IMR-90 (cell line): ENCODE results near the gene CTPS2. TPM values are rescaled to one million over a fixed set of nuclear protein-coding genes. Genes with fewer than 3 reads are reported as not detected.

Experiments
- ATAC-seq: fragments of 200-7000 bp; cut with Tn5 transposase; 2 replicates; pipeline ENCODE4 v1.9.1; 2020; ENCODE audit warnings: low read depth, mild to moderate bottlenecking, moderate library complexity
- BruUV-seq: library from RNA; stranded (reverse); fragments of 400-500 nt; replicated peaks from 2 replicates; lab custom pipeline; 2021; lab: Mats Ljungman, UMichigan
- CTCF ChIA-PET: fragments of 300-600 bp; formaldehyde crosslinking; extraction: SDS; loops from one replicate; lab custom pipeline; 2021; ENCODE audit warnings: antibody characterized with exemption; lab: Yijun Ruan, JAX
- POLR2A ChIA-PET: fragments of 300-600 bp; sonication (Branson Sonifier 250); formaldehyde crosslinking; loops from one replicate; lab custom pipeline; 2022; ENCODE audit warnings: antibody characterized with exemption; ENCODE audit not compliant: unreplicated experiment; lab: Charles Lee
- DNase-seq: peaks from one replicate; pipeline ENCODE4 v3.0.0; 2013
- H2AFZ ChIP-seq: replicated peaks from 2 replicates; pipeline ENCODE3; 2013; ENCODE audit warnings: low read length, mild to moderate bottlenecking; ENCODE audit not compliant: poor library complexity
- H2AK5ac ChIP-seq: 2 replicates; pipeline ENCODE4 v1.6.1; 2013; ENCODE audit warnings: low read depth, low read length, inconsistent platforms
- H2AK9ac ChIP-seq: replicated peaks from 2 replicates; pipeline ENCODE3; 2013; ENCODE audit warnings: mild to moderate bottlenecking, low read depth, low read length, moderate library complexity; ENCODE audit not compliant: poor library complexity
- H2BK120ac ChIP-seq: 2 replicates; pipeline ENCODE4 v1.6.1; 2013; ENCODE audit warnings: low read depth, low read length, inconsistent platforms
- H2BK15ac ChIP-seq: 3 replicates; pipeline ENCODE4 v1.6.1; 2013; ENCODE audit warnings: low read depth, low read length, inconsistent platforms
- H2BK20ac ChIP-seq: 2 replicates; pipeline ENCODE4 v1.6.1; 2013; ENCODE audit warnings: low read depth, mild to moderate bottlenecking, inconsistent platforms, low read length, moderate library complexity
- H2BK5ac ChIP-seq: 2 replicates; pipeline ENCODE4 v1.6.1; 2013; ENCODE audit warnings: mild to moderate bottlenecking, low read depth, low read length, inconsistent platforms; ENCODE audit not compliant: poor library complexity, severe bottlenecking
- H3K14ac ChIP-seq: replicated peaks from 2 replicates; pipeline ENCODE4 v1.6.1; 2013; ENCODE audit warnings: low read depth, low read length, inconsistent platforms
- H3K18ac ChIP-seq: 2 replicates; pipeline ENCODE4 v1.6.1; 2013; ENCODE audit warnings: low read depth, low read length, control low read depth
- H3K23ac ChIP-seq: 2 replicates; pipeline ENCODE4 v1.6.1; 2013; ENCODE audit warnings: low read depth, low read length, inconsistent platforms
- H3K27ac ChIP-seq: 2 replicates; pipeline ENCODE4 v1.5.1; 2013; ENCODE audit warnings: mild to moderate bottlenecking, control low read depth, low read length; ENCODE audit not compliant: insufficient read depth
- H3K27me3 ChIP-seq: 2 replicates; pipeline ENCODE4 v1.6.1; 2013; ENCODE audit warnings: low read length; ENCODE audit not compliant: control insufficient read depth, insufficient read depth
- H3K36me3 ChIP-seq: 2 replicates; pipeline ENCODE4 v1.6.1; 2013; ENCODE audit warnings: low read length, mixed read lengths; ENCODE audit not compliant: control insufficient read depth, insufficient read depth
- H3K4ac ChIP-seq: 2 replicates; pipeline ENCODE4 v1.6.1; 2013; ENCODE audit warnings: low read depth, low read length, inconsistent platforms
- H3K4me1 ChIP-seq: 2 replicates; pipeline ENCODE4 v1.6.1; 2013; ENCODE audit warnings: low read length, mixed read lengths; ENCODE audit not compliant: control insufficient read depth, insufficient read depth
- H3K4me2 ChIP-seq: 2 replicates; pipeline ENCODE4 v1.6.1; 2013; ENCODE audit warnings: low read depth, mild to moderate bottlenecking, control low read depth, low read length, moderate library complexity
- H3K4me3 ChIP-seq: 2 replicates; pipeline ENCODE4 v1.5.1; 2013; ENCODE audit warnings: low read depth, mild to moderate bottlenecking, control low read depth, low read length, moderate library complexity; ENCODE audit not compliant: insufficient read depth
- H3K56ac ChIP-seq: 2 replicates; pipeline ENCODE4 v1.6.1; 2013; ENCODE audit warnings: low read length, inconsistent platforms; ENCODE audit not compliant: insufficient read depth; ENCODE audit errors: extremely low read depth
- H3K79me1 ChIP-seq, 2 experiments: 2 replicates each; pipeline ENCODE4 v1.6.1; 2013; ENCODE audit warnings: low read length in 2 of 2, inconsistent platforms in 1 of 2, low read depth in 1 of 2
- H3K9ac ChIP-seq: 2 replicates; pipeline ENCODE4 v1.6.1; 2013; ENCODE audit warnings: low read depth, low read length, control low read depth
- H3K9me1 ChIP-seq: 2 replicates; pipeline ENCODE4 v1.6.1; 2013; ENCODE audit warnings: low read length, inconsistent platforms; ENCODE audit not compliant: insufficient read depth
- H3K9me3 ChIP-seq: 2 replicates; pipeline ENCODE4 v1.6.1; 2013; ENCODE audit warnings: low read length; ENCODE audit not compliant: control insufficient read depth, insufficient read depth
- H4K20me1 ChIP-seq: 2 replicates; pipeline ENCODE4 v1.6.1; 2013; ENCODE audit warnings: low read length, inconsistent platforms; ENCODE audit not compliant: insufficient read depth
- H4K5ac ChIP-seq: 2 replicates; pipeline ENCODE4 v1.6.1; 2013; ENCODE audit warnings: mild to moderate bottlenecking, low read depth, low read length, control low read depth
- H4K8ac ChIP-seq, 2 experiments: 2 replicates each; pipeline ENCODE4 v1.6.1; 2013; ENCODE audit warnings: low read depth in 2 of 2, low read length in 2 of 2, control low read depth in 1 of 2, inconsistent platforms in 1 of 2
- H4K91ac ChIP-seq: 2 replicates; pipeline ENCODE4 v1.6.1; 2013; ENCODE audit warnings: low read depth, low read length, inconsistent platforms; ENCODE audit not compliant: insufficient read depth
- BHLHE40 ChIP-seq: fragments of 150-350 bp; IDR thresholded peaks from 2 replicates; pipeline ENCODE4 v1.6.1; 2016; ENCODE audit warnings: mild to moderate bottlenecking, low read depth, low read length
- CEBPB ChIP-seq: IDR thresholded peaks from 2 replicates; pipeline ENCODE4 v1.6.1; 2012; ENCODE audit warnings: low read depth, low read length, improper control_type of control experiment
- ELK1 ChIP-seq: fragments of 150-350 bp; IDR thresholded peaks from 2 replicates; pipeline ENCODE4 v1.6.1; 2016; ENCODE audit warnings: low read depth, mild to moderate bottlenecking, low read length, moderate library complexity, borderline replicate concordance
- MAZ ChIP-seq: IDR thresholded peaks from 2 replicates; pipeline ENCODE4 v1.6.1; 2012; ENCODE audit warnings: low read depth, mild to moderate bottlenecking, low read length, improper control_type of control experiment, moderate library complexity, borderline replicate concordance
- MXI1 ChIP-seq: IDR thresholded peaks from 2 replicates; pipeline ENCODE4 v1.6.1; 2012; ENCODE audit warnings: low read depth, mild to moderate bottlenecking, low read length, moderate library complexity, borderline replicate concordance
- NFE2L2 ChIP-seq: fragments of 150-350 bp; IDR thresholded peaks from 2 replicates; pipeline ENCODE4 v1.6.1; 2016; ENCODE audit warnings: low read depth, mild to moderate bottlenecking, low read length
- POLR2A ChIP-seq: IDR thresholded peaks from 2 replicates; pipeline ENCODE4 v1.6.1; 2012; ENCODE audit warnings: mild to moderate bottlenecking, low read depth, low read length
- RCOR1 ChIP-seq: IDR thresholded peaks from 2 replicates; pipeline ENCODE4 v1.6.1; 2012; ENCODE audit warnings: mild to moderate bottlenecking, low read length, improper control_type of control experiment; ENCODE audit not compliant: insufficient replicate concordance
- SMC3 ChIP-seq: fragments of 150-350 bp; IDR thresholded peaks from 2 replicates; pipeline ENCODE4 v1.6.1; 2016; ENCODE audit warnings: low read depth, mild to moderate bottlenecking, antibody characterized with exemption, low read length, moderate library complexity
- WGBS, 2 experiments: methylation state at CpG; one replicate each; pipeline versions ENCODE4 v1.1.5 to v1.1.7; 2013; ENCODE audit warnings: missing lambda C conversion rate in 2 of 2; ENCODE audit not compliant: insufficient read length in 1 of 2; ENCODE audit errors: extremely low coverage in 2 of 2; 5-methylcytosine and 5-hydroxymethylcytosine counted together
- dilution Hi-C: fragments of 300-500 bp; cut with HindIII; formaldehyde crosslinking; loops from one replicate; pipeline ENCODE4 v1.14.3; 2018; ENCODE audit warnings: low sequenced_read_pairs; ENCODE audit not compliant: unreplicated experiment
- in situ Hi-C: fragments of 300-500 bp; cut with MboI; formaldehyde crosslinking; loops from 3 replicates; pipeline ENCODE4 v1.14.3; 2019; ENCODE audit warnings: low sequenced_read_pairs, inconsistent platforms, mixed read lengths
- intact Hi-C: fragments of 100-400 bp; cut with micrococcal nuclease; formaldehyde crosslinking; loops from 2 replicates; pipeline ENCODE4 v1.10.0; 2022
- polyA plus RNA-seq, 3 experiments: library from polyadenylated mRNA; depleted of rRNA; stranded (reverse); fragments of >200 nt; gene quantifications; 2 replicates each; pipeline ENCODE4 v1.2.3, GENCODE V29; 2012; ENCODE audit warnings: low replicate concordance in 1 of 3
- total RNA-seq: library from RNA; depleted of rRNA; stranded (reverse); fragments of >200 nt; gene quantifications from 2 replicates; pipeline ENCODE4 v1.2.3, GENCODE V29; 2012

CTPS2 gene
- total and polyA plus RNA-seq, 2 of the 4 experiments (the other 2 are of a cell fraction) = 6.0 to 13.1 TPM

GRCh38 chrX:16547644-16548043 is 164.8 kb downstream of the CTPS2 start:
- H2AFZ ChIP-seq = no peak overlapping the region
- H4K8ac ChIP-seq = no peak overlapping the region
- H3K4me1 ChIP-seq = no peaks in the 10 kb centered on the region; the same call in 1 of the 2 replicates
- no peak overlapping the region for H3K56ac ChIP-seq
- dilution Hi-C loops (no loop called here), in situ Hi-C loops (no loop called here), intact Hi-C loops (no loop called here)
- no peak overlapping the region for H3K18ac ChIP-seq
- H3K14ac ChIP-seq = no peak overlapping the region
- TF ChIP-seq RCOR1 (no peak), CEBPB (no peak), MXI1 (no peak), ELK1 (no peak), NFE2L2 (no peak), SMC3 (no peak), BHLHE40 (no peak), MAZ (no peak), POLR2A (no peak)
- ATAC-seq = no peak
- H3K4me2 ChIP-seq = no peak overlapping the region
- H3K9me3 ChIP-seq = no peaks in the 10 kb centered on the region
- no peak overlapping the region for H2BK5ac ChIP-seq
- no CpG with 5 or more reads among the region's 1 CpG for WGBS, 2 experiments
- no peak overlapping the region for H3K4ac ChIP-seq
- H2BK20ac ChIP-seq = no peak overlapping the region
- H4K91ac ChIP-seq = no peak overlapping the region
- no peak overlapping the region for H3K27ac ChIP-seq
- H3K9me1 ChIP-seq = no peaks in the 10 kb centered on the region
- no peaks in the 10 kb centered on the region for H3K36me3 ChIP-seq
- no peak for DNase-seq
- ChIA-PET CTCF (no interaction called here), POLR2A (no interaction called here)
- no peak overlapping the region for H2BK120ac ChIP-seq
- H3K4me3 ChIP-seq = no peak overlapping the region
- H3K23ac ChIP-seq = no peak overlapping the region
- H2AK9ac ChIP-seq = no peak overlapping the region
- BruUV-seq = no TSS peak
- H3K9ac ChIP-seq = no peak overlapping the region
- H4K20me1 ChIP-seq = no peaks in the 10 kb centered on the region
- no peaks in the 10 kb centered on the region for H3K79me1 ChIP-seq
- no peak overlapping the region for H4K5ac ChIP-seq
- H2BK15ac ChIP-seq = no peak overlapping the region; the same call in 2 of the 3 replicates
- 0 out of 2 replicates have a peak, but pooled peaks cover 4% of the 10 kb centered on the region for H3K27me3 ChIP-seq
- no peak overlapping the region for H2AK5ac ChIP-seq
